Cortex of kidney (tissue), 1 donor: ENCODE data around the gene PRKAR2B.

Experiments
- DNase-seq: peaks from one replicate; lab custom pipeline; 2025; lab: John Stamatoyannopoulos, UW

Gene PRKAR2B

DNA sequence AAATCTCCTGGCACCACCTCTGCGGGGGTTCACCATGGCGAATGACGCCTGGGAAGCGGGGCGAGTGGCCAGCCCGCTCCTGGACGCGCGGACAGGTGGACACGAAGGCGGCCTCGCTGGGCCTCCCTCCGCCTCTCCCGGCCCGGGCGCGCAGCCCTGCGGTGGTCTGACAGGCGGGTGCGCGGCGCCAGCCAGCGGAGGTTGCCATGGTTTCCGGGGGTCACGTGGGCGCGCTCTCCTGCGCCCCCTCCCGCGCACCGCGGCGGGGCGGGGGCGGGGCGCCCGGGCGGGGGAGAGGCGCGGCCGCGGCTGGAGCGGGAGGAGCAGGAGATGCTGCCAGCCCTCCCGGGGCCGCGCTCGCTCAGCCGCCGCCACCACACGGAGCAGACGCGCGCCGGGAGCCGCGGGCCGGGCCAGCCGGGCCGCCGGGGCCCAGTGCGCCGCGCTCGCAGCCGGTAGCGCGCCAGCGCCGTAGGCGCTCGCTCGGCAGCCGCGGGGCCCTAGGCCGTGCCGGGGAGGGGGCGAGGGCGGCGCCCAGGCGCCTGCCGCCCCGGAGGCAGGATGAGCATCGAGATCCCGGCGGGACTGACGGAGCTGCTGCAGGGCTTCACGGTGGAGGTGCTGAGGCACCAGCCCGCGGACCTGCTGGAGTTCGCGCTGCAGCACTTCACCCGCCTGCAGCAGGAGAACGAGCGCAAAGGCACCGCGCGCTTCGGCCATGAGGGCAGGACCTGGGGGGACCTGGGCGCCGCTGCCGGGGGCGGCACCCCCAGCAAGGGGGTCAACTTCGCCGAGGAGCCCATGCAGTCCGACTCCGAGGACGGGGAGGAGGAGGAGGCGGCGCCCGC lies at the start of gene PRKAR2B:
Gene PRKAR2B, plus strand, starts transcription at position 359 of the 848 bp plus-strand sequence. Its CDS starts 203 bp downstream, at position 562.
- no peak for DNase-seq

GRCh38 chr7:106994833-106995232 lies 49.7 kb upstream of the PRKAR2B start:
- DNase-seq = no peak

DNA sequence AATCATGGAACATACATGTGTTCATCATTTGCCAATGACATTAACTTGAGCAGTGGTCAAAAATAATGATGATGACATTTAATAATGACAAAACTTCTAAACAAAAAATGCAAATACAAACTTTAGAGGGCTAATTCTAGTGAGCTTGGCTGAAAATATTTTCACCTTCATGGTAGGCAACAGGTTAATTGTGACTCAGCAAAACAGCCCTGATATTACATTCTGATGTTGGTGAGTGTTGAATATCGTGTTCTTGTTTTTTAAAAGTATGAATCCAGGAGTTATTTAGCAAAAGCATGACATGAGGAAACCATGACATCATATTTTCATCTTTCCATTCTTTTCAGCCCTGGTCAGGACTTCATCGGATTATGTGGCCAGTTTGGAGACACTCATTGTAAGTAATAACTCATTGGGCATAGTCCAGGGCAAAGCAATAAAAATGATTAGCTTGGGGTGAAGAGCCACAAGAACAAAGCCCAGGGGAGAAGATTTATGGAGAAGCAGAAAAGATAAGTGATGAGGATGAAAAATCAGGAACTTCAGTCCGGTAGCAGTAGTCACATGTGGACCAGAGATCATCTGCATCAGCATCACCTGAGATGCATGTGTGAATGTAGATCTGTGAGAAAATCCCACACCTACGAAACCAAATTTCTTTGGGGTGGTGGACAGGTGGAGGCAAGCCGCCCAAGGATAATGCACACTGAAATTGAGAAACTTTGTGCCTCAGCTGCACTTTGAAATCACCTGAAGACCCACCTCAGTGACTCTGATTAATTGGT lies 46.8 kb upstream of the PRKAR2B start:
- DNase-seq = no peak

DNA sequence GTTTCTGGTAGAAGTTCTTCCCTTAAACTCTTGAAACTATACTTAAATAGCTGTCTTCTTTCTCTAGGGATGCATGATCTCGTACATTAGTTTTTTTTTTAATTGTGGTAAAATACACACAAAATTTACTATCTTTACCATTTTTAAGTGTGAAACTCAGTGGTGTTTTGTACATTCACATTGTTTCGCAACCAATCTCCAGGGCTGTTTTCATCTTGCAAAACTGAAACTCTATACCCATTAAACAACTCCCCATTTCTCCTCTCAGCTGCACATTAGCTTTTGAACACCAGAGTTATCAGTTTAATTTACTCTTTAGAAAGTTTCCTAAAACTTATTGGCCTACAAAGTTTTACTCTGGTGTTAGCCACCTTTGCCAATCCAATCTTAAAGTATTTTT lies 45.5 kb upstream of the PRKAR2B start:
- DNase-seq = no peak

DNA sequence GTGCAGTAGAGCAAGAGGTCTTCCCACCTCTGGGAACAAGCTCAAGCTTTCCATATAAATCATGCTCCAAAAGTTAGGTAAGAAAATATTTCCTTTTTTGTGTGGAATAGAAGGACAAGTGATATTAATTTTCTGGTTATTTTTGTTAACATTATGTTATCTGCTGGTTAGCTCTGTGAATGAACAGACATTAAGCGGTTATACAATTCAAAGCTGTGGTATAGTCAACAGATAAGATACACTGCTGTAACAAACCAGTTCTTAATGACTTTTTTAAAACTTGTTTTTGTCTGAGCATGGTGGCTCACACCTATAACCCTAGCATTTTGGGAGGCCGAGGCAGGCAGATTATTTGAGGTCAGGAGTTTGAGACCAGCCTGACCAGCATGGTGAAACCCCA lies 43.0 kb upstream of the PRKAR2B start:
- no peak for DNase-seq

DNA sequence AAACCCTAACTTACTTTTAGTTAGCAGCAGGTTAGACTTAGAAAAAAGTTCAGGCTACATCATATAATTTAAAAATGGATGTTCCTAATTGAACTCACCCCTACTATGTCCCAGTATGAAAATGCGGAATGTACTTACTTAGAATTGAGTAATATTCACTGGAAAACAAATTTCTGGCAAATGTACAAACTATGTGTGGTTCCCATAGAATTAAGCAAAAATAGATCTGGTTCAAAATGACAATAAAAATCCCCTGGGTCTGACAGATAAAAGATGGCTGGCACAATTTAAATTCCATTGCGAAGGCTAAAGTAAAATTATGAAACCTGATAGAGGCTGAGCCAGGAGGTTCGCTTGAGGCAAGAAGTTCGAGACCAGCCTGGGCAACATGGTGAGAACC lies 42.4 kb upstream of the PRKAR2B start:
- DNase-seq = no peak

DNA sequence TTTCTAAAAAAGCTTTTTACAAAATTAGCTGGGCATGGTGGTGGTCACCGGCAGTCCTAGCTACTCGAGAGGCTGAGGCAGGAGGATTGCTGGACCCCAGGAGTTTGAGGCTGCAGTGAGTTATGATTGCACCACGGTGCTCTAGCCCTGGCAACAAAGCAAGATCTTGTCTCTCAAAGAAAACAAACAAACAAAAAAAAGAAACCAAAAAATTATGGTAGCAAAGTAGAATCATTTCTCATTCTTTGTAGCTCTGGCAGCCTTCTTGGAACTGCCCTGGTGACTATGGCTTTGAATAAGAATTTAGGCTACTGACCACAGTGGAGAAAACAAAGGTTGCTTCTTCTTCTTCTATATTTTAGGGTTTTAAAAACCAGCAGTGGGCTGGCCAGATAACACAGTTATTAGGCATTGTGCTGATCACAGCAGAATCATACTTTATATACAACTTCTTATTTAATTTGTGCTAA lies 41.9 kb upstream of the PRKAR2B start:
- DNase-seq = no peak

DNA sequence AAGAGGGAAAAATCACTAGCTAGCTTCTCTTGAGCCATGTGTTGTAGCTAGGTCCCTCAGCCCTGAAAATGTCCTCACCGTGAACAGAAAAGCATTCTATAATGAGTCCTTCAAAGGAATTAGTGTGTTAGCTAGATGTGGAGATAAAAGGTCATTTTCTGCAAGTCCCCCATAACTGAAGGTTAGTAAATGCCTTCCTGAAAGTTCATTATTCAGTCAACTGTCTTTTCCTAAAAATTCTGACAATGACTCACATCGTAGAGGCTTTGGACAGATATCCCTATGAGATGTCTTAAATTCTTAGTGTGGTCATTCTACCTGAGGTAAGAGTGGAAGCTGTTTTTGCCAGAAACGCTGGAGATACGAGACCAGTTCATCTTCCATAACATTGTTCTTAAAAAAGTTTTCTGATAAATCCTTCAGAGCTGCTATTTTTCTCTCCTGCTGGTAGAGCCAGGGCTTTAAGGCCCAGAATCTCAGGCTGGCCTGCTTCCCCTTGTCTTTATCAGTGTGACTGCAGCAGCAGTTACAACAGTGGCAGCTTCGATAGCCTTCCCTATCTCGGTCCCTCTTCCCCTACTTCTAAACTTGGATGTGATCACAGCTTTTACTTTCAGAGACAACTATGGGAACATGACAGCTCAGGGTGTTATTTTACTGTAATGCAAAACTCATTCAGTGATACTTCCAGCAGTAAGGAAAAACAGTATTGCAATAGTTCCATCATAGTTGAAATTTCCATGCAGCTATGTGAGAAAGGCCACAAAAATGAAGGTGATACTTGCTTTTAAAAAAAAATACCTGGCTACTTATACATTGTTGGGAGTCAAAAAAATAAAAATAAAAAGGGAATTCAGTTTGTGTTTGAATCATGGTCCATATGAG lies 37.3 kb upstream of the PRKAR2B start:
- DNase-seq = no peak

GRCh38 chr7:107007892-107008287 lies 36.6 kb upstream of the PRKAR2B start:
- DNase-seq = no peak

DNA sequence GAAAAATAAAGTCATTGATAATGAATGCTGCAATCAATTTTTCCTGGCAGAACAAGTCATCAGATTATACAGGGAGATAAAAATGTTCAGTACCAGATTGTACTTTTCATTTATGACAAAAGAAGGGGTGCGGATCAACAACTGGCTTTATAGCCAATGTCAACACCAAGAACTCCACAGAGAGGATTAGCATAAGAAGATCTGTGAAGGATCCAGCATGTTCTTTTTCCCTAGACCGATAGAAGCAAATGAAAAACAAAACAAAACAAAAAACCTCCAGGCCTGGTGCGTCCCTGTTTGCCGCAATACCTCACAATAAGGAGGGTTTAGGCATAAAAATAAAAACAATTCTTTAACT lies 34.7 kb upstream of the PRKAR2B start:
- DNase-seq = no peak

DNA sequence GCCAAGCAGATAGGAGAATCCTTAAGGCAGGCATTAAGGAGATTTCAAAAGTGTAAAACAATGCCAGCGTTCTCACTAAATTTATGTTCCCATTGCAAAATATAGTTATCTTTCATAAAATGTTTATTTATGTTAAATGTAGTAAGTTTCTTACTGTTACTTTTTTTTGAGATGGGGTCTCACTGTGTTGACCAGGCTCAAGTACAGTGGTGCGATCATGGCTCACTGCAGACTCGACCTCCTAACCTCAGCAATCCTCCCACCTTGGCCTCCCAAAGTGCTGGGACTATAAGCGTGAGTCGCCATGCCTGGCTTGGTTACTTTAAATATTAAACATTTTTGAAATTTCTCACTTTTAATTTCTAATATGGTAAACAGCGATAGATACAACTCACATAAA lies 31.8 kb upstream of the PRKAR2B start:
- DNase-seq = no peak

DNA sequence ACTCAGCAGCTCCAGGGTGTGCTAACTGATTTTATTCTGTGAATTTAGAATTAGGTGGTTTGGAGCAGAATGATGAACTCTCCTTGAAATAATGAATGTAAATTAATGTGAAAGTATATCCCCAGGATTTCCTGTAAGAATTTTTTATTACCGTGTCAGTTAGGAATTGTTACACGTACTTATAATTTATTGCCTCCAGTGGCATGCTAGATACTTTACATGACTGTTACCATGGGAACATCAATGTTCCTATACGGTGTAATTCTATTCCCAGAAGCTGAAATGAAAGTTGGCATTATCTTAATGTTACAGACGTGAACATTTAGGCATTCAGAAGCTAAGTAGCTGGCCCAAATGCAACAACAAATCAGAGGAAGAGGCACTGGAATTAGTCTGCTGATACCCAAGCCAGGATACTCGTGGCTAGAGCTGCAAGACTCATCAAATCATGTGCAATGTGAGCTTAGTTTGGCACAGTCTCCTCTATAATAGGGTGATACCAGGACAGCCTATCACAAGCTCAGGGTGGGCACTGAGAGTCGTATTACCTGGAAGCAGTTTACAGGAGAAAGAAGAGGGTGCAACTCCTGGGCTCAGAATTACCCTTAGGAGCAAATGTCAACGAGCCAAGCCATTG lies 30.0 kb upstream of the PRKAR2B start:
- no peak for DNase-seq

GRCh38 chr7:107016312-107016711 lies 28.2 kb upstream of the PRKAR2B start:
- DNase-seq = no peak

DNA sequence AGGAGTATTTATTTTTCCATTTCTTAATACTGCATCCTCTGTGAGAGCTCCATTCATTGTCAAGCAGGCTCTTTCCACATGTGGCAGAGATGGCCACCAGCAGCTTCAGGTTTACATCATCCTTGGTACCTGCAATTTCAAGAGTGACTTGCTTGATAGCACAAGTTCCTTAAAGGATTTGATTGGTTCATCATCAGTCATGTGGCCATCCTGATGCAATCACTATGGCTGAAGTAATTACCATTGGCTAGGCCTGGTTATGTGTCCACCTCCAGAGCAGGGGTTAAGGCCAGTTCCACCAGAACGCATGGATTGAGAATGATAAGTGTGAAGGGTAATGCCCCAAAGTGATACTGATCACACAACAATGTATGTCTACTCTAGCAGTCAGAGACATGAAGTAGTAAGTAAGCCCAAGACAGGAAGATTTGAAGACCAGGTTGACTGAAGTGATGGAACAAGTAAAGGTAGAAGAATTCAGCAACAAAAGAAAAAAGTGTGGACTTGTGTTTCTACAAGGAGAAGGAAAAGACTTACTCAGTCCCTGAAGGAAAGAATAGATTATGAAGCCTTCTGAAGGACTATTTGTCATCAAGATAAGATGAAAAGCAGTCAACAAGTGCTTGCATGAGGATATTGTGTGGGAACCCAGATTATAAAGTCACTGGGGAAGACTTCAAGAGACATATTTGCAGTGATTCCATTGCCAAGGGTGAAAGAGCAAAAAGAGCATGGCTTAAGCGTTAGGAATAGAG lies 26.4 kb upstream of the PRKAR2B start:
- no peak for DNase-seq

DNA sequence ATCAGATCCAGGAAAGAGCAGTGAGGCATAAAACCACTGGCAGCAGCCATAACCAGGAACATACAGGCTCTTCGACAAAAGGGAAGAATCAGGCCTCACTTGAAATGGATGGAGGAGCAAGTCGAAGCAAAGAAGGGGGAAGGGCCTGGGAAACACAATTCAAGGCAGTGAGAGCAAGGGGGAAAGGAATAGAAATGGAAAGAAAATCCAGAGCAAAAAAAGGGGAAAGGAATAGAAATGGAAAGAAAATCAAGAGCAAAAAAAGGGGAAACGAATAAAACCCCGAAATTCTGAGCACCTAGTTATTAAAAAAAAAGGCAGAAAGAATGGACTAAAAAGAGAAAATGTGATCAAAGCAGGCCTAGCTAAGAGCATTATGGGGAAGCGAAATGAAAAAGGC lies 24.1 kb upstream of the PRKAR2B start:
- DNase-seq = no peak

DNA sequence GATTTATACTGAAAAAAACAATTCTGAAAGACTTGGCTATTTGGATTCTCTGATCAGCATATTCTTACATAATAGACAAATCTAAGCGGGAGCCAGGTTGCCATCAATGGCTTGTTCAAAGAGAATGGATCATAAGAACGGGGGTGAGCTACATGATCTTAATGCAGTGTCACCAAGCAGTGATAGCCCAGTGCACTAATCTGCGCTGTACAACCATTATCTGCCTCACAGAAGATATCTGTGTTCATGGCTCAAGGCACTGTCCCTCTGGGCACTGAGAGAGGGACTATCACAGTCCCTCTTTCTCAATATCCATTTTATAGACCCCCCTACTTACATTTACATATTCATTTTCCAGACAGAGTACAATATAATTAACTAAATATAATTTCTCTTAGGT lies 22.9 kb upstream of the PRKAR2B start:
- DNase-seq = no peak

DNA sequence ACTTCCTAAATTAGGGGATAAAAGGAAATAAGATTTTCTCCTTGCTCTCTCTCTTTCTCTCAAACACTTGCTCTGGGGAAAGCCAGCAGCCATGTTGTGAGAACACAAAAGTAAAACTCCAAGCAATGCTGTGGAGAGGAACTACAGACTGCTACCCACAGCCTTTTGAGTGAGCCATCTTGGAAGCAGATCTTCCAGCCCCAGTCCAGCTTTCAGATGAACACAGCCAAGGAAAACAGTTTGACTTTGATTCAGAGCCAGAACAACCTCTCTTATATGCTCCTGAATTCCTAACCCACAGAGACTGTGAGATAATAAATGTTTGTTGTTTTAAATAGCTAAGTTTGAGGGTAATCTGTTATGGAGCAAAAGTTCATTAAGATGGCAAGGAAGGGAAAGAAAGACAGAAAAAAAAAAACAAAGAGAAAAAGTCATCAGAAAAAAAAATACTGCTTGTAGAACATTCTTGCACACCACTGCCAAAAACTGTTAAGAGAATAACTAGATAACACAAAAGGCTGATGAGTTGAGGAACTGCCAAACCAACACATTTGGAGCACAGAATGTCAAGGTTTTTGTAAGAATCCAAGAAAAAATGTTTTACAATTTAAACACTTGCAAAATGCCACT lies 20.9 kb upstream of the PRKAR2B start:
- no peak for DNase-seq

- DNase-seq = no peak
These were observed 19.6 kb upstream of the PRKAR2B start for GRCh38 chr7:107024906-107025305.

DNA sequence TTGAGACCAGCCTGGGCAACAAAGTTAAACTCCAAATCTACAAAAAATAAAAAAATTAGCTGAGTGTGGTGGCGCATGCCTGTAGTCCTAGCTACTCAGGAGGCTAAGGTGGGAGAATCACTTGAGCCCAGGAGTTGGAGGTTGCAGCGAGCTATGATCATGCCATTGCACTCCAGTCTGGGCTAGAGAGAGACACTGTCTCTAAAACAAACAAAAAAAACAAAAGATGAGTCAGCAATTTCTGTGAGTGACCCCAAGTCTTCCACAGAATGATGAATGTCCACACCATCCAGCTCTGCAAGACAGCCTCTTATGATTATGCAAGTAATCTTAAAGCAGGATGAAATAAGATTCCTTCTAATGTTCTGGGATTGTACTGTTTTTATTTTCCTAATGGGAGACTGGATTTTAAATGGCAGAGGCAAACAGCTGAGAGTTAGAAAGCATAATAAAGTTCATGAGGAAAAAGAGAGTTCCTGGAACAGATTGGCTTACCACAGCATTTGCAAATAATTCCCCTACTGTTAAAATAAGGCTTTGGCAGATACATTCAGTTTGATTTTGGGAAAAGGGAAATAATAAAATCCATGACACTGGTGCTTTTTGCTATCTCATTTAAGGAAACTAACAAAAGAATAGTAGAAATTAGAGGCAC lies 18.9 kb upstream of the PRKAR2B start:
- no peak for DNase-seq

- no peak for DNase-seq
These were observed 18.3 kb upstream of the PRKAR2B start for GRCh38 chr7:107026166-107026565.
